Stimulated activated CD4-positive, alpha-beta T cell treated with anti-CD3 and anti-CD28 coated beads, TNF-alpha, amount 100 ng/mL, for 48 hours (primary cell): ENCODE measurements around the gene RAC2.

Source experiments
- DNase-seq, 3 donors: peaks; one replicate each; pipeline ENCODE4 v3.0.0-alpha.2; 2020; ENCODE audit warnings: low read depth in 3 of 3

RAC2 gene

GRCh38 chr22:37176464-37177061 is 67.5 kb downstream of the RAC2 start:
- no peak for DNase-seq

- no peak for DNase-seq
Measured at GRCh38 chr22:37175414-37176281, 68.4 kb downstream of the RAC2 start.
